HG03520 (cell line): ENCODE results near the gene GPATCH2.
"Not testable (repeated sequence)": the region's sequence is repeated elsewhere in the genome, so short reads cannot be mapped to it uniquely, and the experiment has no call there.

Experiments used
- ATAC-seq: cut with Tn5 transposase; IDR thresholded peaks from one replicate; pipeline ENCODE4 v1.9.1; 2021; ENCODE audit warnings: mild to moderate bottlenecking, moderate library complexity; ENCODE audit not compliant: unreplicated experiment

GPATCH2 gene

GRCh38 chr1:217526636-217527035, 104.3 kb downstream of the GPATCH2 start:
- no peak for ATAC-seq

- ATAC-seq: no peak
Observed at GRCh38 chr1:217525773-217526490, 105.0 kb downstream of the GPATCH2 start.

- no peak for ATAC-seq
Observed at GRCh38 chr1:217524787-217525520, 105.9 kb downstream of the GPATCH2 start.

- not testable (repeated sequence) for ATAC-seq
Observed at GRCh38 chr1:217523921-217524320, 107.0 kb downstream of the GPATCH2 start.

- ATAC-seq: no peak
Observed at GRCh38 chr1:217522277-217522676, 108.6 kb downstream of the GPATCH2 start.

GRCh38 chr1:217521317-217521716, 109.6 kb downstream of the GPATCH2 start:
- no peak for ATAC-seq

GRCh38 chr1:217506878-217507277, 124.0 kb downstream of the GPATCH2 start:
- ATAC-seq: no peak

GRCh38 chr1:217498209-217498608, 132.7 kb downstream of the GPATCH2 start:
- ATAC-seq: no peak

- peak; percentile 92 for ATAC-seq
Observed at GRCh38 chr1:217495249-217495648, 135.6 kb downstream of the GPATCH2 start.

GRCh38 chr1:217494767-217495166, 136.1 kb downstream of the GPATCH2 start:
- ATAC-seq: peak; percentile 59

GRCh38 chr1:217493290-217493689, 137.6 kb downstream of the GPATCH2 start:
- ATAC-seq: no peak

- ATAC-seq: no peak
Observed at GRCh38 chr1:217484871-217485270, 146.0 kb downstream of the GPATCH2 start.

GRCh38 chr1:217482356-217483102, 148.4 kb downstream of the GPATCH2 start:
- ATAC-seq: peak; percentile 95

GRCh38 chr1:217478450-217478849, 152.4 kb downstream of the GPATCH2 start:
- no peak for ATAC-seq

GRCh38 chr1:217472915-217473314, 158.0 kb downstream of the GPATCH2 start:
- no peak for ATAC-seq

GRCh38 chr1:217471403-217471802, 159.5 kb downstream of the GPATCH2 start:
- no peak for ATAC-seq

GRCh38 chr1:217469983-217470382, 160.9 kb downstream of the GPATCH2 start:
- ATAC-seq: no peak

- ATAC-seq: no peak
Observed at GRCh38 chr1:217465102-217465501, 165.8 kb downstream of the GPATCH2 start.

GRCh38 chr1:217462666-217463065, 168.2 kb downstream of the GPATCH2 start:
- ATAC-seq: no peak

- no peak for ATAC-seq
Observed at GRCh38 chr1:217462159-217462558, 168.7 kb downstream of the GPATCH2 start.

- no peak for ATAC-seq
Observed at GRCh38 chr1:217457016-217457415, 173.9 kb downstream of the GPATCH2 start.

GRCh38 chr1:217456261-217456660, 174.6 kb downstream of the GPATCH2 start:
- no peak for ATAC-seq
